Measurements from ENCODE around the gene RPS6KA2. TPM values are rescaled to one million over a fixed set of nuclear protein-coding genes. Genes with fewer than 3 reads are reported as not detected.

RPS6KA2 gene
- total RNA-seq, 1 experiment from 2014 or later, result 12.3 TPM

DNA sequence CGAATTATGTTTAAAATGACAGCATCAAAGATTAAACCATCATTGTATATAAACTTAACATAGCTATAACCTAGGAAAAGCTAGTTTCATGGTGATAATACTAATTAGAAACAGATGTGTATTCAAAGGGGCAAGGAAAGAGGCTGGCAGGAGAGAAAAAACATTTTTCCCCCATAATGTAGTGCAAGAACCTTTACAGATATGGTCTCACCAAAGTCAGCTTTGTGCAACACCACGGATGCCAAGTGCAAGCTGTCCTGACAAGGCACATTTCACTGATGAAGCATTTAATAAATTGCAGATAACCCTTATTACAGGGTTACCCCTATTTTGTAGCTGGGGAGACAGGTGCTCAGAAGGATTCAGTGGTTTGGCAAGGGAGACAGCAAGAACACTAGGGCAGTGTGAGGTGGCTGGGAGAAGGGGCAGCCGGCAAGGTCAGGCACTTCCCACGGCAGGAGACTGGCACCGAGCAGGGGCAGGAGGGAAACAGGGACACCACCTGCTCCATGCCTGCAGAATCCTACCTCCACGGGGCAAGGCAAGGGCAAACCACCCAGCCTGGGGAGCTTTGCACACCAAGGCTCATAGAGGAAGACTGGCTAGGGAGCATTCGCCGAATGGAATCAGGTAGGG is 6.5 kb downstream of the RPS6KA2 start:
- H2BK15ac ChIP-seq (ENCODE audit: low read depth, low read length), result no peak overlapping the region
- no peak overlapping the region for H3K23ac ChIP-seq (ENCODE audit: insufficient read length, low read depth, low read length)
- H2BK20ac ChIP-seq (ENCODE audit: low read depth, low read length, poor library complexity, severe bottlenecking), result no peak overlapping the region
- no peak overlapping the region for H3K4ac ChIP-seq (ENCODE audit: low read depth, low read length)
- no peak overlapping the region for H4K8ac ChIP-seq (replicated peaks; ENCODE audit: insufficient read length, low read depth, low read length)
- Mint-ChIP-seq H3K27me3 (ENCODE audit: low read depth) (peaks cover 11% of the 10 kb centered on the region), H3K36me3 (ENCODE audit: insufficient read depth in 1 of 3, low read depth in 3 of 3) (peaks cover 8 to 18% (median 15%) of the 10 kb centered on the region in 3 experiments), H3K27ac (peak overlapping the region in 1 of 3 experiments; percentile 60; a peak in 1 of 7 replicates), H3K9me3 (no peaks in the 10 kb centered on the region), H3K4me3 (peak overlapping the region in 1 of 2 experiments; percentile 35; a peak in 1 of 5 replicates), H3K4me1 (peaks cover 32 to 38% of the 10 kb centered on the region in 2 experiments)
- H3K27ac ChIP-seq (ENCODE audit: insufficient read length, low read depth, low read length), result no peak overlapping the region
- WGBS (ENCODE audit: extremely low coverage, insufficient read length, low lambda C conversion rate), result no CpG with 5 or more reads among the region's 8 CpGs
- H3K9me3 ChIP-seq (ENCODE audit: control insufficient read depth, low read depth, low read length), result no peaks in the 10 kb centered on the region
- peaks cover 4% of the 10 kb centered on the region; the same call in 1 of the 2 replicates for H3K4me1 ChIP-seq (ENCODE audit: insufficient read depth, low read length)
- H3K18ac ChIP-seq (ENCODE audit: insufficient read length, low read depth, low read length), result no peak overlapping the region
- no peak overlapping the region for H2BK12ac ChIP-seq (ENCODE audit: insufficient read length, low read depth, low read length)
- H3T11ph ChIP-seq (ENCODE audit: low read length), result no peak overlapping the region
- H2BK5ac ChIP-seq (ENCODE audit: insufficient read length, low read length), result no peak overlapping the region
- H3K9ac ChIP-seq (ENCODE audit: extremely low read depth, insufficient read length, low read length), result no peak overlapping the region
- H4K20me1 ChIP-seq (ENCODE audit: control insufficient read depth, insufficient read depth, insufficient read length), result no peaks in the 10 kb centered on the region
- H3K4me2 ChIP-seq (ENCODE audit: insufficient read depth, insufficient read length, low read length), result peak overlapping the region; percentile 5
- peaks cover 4% of the 10 kb centered on the region for H3K79me1 ChIP-seq (ENCODE audit: insufficient read depth, low read depth, low read length, poor library complexity, severe bottlenecking)
- H2BK120ac ChIP-seq (ENCODE audit: low read depth, low read length, poor library complexity, severe bottlenecking), result no peak overlapping the region
- DNase-seq, result no peak
- no peak overlapping the region for H2AK5ac ChIP-seq (ENCODE audit: insufficient read length, low read length)
- H4K91ac ChIP-seq (ENCODE audit: insufficient read length, low read depth, low read length), result no peak overlapping the region
- H4K5ac ChIP-seq (ENCODE audit: insufficient read length, low read depth, low read length), result no peak overlapping the region
- no peaks in the 10 kb centered on the region; the same call in 1 of the 2 replicates for H3K27me3 ChIP-seq (ENCODE audit: insufficient read depth, low read length)
- H3K23me2 ChIP-seq (ENCODE audit: insufficient read length, low read depth, low read length, poor library complexity, severe bottlenecking), result no peaks in the 10 kb centered on the region
- peaks cover 5% of the 10 kb centered on the region; the same call in 1 of the 2 replicates for H3K79me2 ChIP-seq (ENCODE audit: insufficient read depth, low read length)
- TF ChIP-seq, protein P1, sequence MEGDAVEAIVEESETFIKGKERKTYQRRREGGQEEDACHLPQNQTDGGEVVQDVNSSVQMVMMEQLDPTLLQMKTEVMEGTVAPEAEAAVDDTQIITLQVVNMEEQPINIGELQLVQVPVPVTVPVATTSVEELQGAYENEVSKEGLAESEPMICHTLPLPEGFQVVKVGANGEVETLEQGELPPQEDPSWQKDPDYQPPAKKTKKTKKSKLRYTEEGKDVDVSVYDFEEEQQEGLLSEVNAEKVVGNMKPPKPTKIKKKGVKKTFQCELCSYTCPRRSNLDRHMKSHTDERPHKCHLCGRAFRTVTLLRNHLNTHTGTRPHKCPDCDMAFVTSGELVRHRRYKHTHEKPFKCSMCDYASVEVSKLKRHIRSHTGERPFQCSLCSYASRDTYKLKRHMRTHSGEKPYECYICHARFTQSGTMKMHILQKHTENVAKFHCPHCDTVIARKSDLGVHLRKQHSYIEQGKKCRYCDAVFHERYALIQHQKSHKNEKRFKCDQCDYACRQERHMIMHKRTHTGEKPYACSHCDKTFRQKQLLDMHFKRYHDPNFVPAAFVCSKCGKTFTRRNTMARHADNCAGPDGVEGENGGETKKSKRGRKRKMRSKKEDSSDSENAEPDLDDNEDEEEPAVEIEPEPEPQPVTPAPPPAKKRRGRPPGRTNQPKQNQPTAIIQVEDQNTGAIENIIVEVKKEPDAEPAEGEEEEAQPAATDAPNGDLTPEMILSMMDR (conservative IDR thresholded peaks at IDR 0.05), result no peak
- no peak overlapping the region for H3K14ac ChIP-seq (ENCODE audit: insufficient read depth, low read length)
- H2AFZ ChIP-seq (ENCODE audit: low read length), result no peak overlapping the region
- no peak overlapping the region for H3K56ac ChIP-seq (ENCODE audit: insufficient read length, low read depth, low read length)
